SK-N-SH treated with all-trans-retinoic acid at 6 μM for 48 hours (cell line): Measurements from ENCODE around the gene FAM241B.

Experiments
- ATAC-seq: fragments of 200-7000 bp; cut with Tn5 transposase; 3 replicates; pipeline ENCODE4 v1.9.1; 2020; ENCODE audit warnings: mild to moderate bottlenecking, moderate library complexity
- ARNTL ChIP-seq: fragments of 450-650 bp; formaldehyde crosslinking; IDR thresholded peaks from 2 replicates; pipeline ENCODE4 v1.5.0; 2020; ENCODE audit warnings: low read depth, mild to moderate bottlenecking, moderate library complexity, borderline replicate concordance
- BACH2 ChIP-seq: fragments of 250-450 bp; sonication (Bioruptor Pico); IDR thresholded peaks from 2 replicates; pipeline ENCODE4 v1.9.0; 2021; ENCODE audit warnings: mild to moderate bottlenecking, borderline replicate concordance
- CSDC2 ChIP-seq: fragments of 250-450 bp; sonication (Bioruptor Pico); IDR thresholded peaks from 2 replicates; pipeline ENCODE4 v1.5.0; 2020; ENCODE audit warnings: mild to moderate bottlenecking, moderate library complexity
- ESRRG ChIP-seq: fragments of 250-450 bp; sonication (Bioruptor Pico); IDR thresholded peaks from 2 replicates; pipeline ENCODE4 v1.6.1; 2021; ENCODE audit warnings: mild to moderate bottlenecking
- GLIS3 ChIP-seq: fragments of 250-450 bp; sonication (Bioruptor Pico); IDR thresholded peaks from 2 replicates; pipeline ENCODE4 v1.5.0; 2020; ENCODE audit warnings: mild to moderate bottlenecking, moderate library complexity
- ISL1 ChIP-seq: fragments of 250-450 bp; sonication (Bioruptor Pico); IDR thresholded peaks from 2 replicates; pipeline ENCODE4 v2.1.2; 2022; ENCODE audit warnings: mild to moderate bottlenecking, moderate library complexity
- OSR1 ChIP-seq: fragments of 250-450 bp; sonication (Bioruptor Pico); IDR thresholded peaks from 2 replicates; pipeline ENCODE4 v1.8.0; 2022; ENCODE audit warnings: moderate library complexity, mild to moderate bottlenecking, inconsistent platforms
- PPARA ChIP-seq: fragments of 250-450 bp; sonication (Bioruptor Pico); IDR thresholded peaks from 2 replicates; pipeline ENCODE4 v1.5.0; 2020; ENCODE audit warnings: mild to moderate bottlenecking, borderline replicate concordance
- RARB ChIP-seq: fragments of 250-450 bp; sonication (Bioruptor Pico); IDR thresholded peaks from 2 replicates; pipeline ENCODE4 v1.8.0; 2021; ENCODE audit warnings: mild to moderate bottlenecking, moderate library complexity
- SNAI2 ChIP-seq: fragments of 250-450 bp; sonication (Bioruptor Pico); IDR thresholded peaks from 2 replicates; pipeline ENCODE4 v1.5.0; 2020; ENCODE audit warnings: mild to moderate bottlenecking, moderate library complexity
- TCF4 ChIP-seq: fragments of 250-450 bp; sonication (Bioruptor Pico); IDR thresholded peaks from 2 replicates; pipeline ENCODE4 v1.8.0; 2021; ENCODE audit warnings: mild to moderate bottlenecking, moderate library complexity, borderline replicate concordance
- TOX ChIP-seq: fragments of 250-450 bp; sonication (Bioruptor Pico); IDR thresholded peaks from 2 replicates; pipeline ENCODE4 v1.8.0; 2021; ENCODE audit warnings: mild to moderate bottlenecking, moderate library complexity, borderline replicate concordance
- ZC3H10 ChIP-seq: fragments of 250-450 bp; sonication (Bioruptor Pico); IDR thresholded peaks from 2 replicates; pipeline ENCODE4 v1.5.1; 2021; ENCODE audit warnings: mild to moderate bottlenecking, moderate library complexity
- ZFP3 ChIP-seq: fragments of 250-450 bp; sonication (Bioruptor Pico); IDR thresholded peaks from 2 replicates; pipeline ENCODE4 v1.5.0; 2020; ENCODE audit warnings: mild to moderate bottlenecking, moderate library complexity
- ZFP30 ChIP-seq: fragments of 450-650 bp; formaldehyde crosslinking; IDR thresholded peaks from 2 replicates; pipeline ENCODE4 v1.5.0; 2022; ENCODE audit warnings: mild to moderate bottlenecking, moderate library complexity
- ZNF70 ChIP-seq: fragments of 450-650 bp; formaldehyde crosslinking; IDR thresholded peaks from 2 replicates; pipeline ENCODE4 v1.5.0; 2020; ENCODE audit warnings: mild to moderate bottlenecking, moderate library complexity
- ZNF8 ChIP-seq: fragments of 450-650 bp; formaldehyde crosslinking; IDR thresholded peaks from 2 replicates; pipeline ENCODE4 v1.5.0; 2020; ENCODE audit warnings: mild to moderate bottlenecking, moderate library complexity
- TF ChIP-seq, protein P1 (sequence below): fragments of 250-450 bp; sonication (Bioruptor Pico); IDR thresholded peaks from 2 replicates; pipeline ENCODE4 v1.5.0; 2020; ENCODE audit warnings: mild to moderate bottlenecking, moderate library complexity
- TF ChIP-seq, protein P2 (sequence below): fragments of 250-450 bp; sonication (Bioruptor Pico); IDR thresholded peaks from 2 replicates; pipeline ENCODE4 v1.5.1; 2021; ENCODE audit warnings: mild to moderate bottlenecking, moderate library complexity
- TF ChIP-seq, protein P3 (sequence below): fragments of 250-450 bp; sonication (Bioruptor Pico); IDR thresholded peaks from 2 replicates; pipeline ENCODE4 v1.8.0; 2020; ENCODE audit warnings: mild to moderate bottlenecking, moderate library complexity, borderline replicate concordance

Gene FAM241B

DNA sequence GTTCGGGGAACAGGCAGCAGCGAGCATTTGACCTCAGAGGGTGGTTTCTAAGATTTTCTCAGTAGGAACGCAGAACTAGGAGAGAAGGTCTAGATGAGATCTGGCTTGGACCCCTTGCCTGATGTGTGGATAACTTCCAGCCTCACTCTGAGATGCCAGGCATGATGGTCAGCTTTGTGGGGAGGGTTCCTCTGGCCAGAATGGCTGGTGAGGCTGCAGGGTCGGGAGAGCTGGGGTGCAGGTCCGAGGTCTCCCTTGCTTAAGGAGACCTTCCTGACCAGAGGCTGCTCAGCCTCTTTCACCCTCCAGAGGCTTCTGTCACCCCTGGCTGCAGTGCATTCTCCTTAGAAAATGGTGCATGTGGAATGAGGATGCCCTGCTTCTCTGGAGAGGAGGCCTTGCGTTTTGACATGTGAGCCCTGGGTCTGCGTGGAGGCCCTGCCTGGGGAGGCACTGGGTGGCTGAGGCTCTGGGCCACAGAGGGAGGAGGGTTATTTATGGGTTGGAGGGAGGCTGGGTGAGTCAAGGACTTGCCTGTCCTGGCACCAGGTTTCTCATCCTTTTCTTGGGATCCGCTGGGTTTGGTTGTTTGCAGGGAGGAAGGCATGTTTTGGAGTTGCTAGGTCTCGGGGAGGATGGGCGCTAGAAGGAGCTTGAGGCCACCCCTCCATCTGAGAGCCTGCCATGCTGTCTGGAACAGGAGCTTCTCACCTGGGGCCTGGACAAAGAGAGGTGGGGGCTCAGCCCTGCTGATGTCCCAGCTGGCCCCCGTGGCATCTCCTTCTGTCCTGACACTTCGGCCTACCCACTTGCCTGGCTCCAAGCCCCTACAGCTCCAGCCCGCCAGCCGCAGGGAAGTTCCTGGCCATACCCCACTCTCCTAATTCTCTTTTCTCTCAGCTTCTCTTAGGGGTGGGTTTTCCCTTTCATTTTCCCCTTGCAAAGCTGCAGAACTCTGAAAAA is 3.9 kb downstream of the FAM241B start:
- no peak for ATAC-seq

DNA sequence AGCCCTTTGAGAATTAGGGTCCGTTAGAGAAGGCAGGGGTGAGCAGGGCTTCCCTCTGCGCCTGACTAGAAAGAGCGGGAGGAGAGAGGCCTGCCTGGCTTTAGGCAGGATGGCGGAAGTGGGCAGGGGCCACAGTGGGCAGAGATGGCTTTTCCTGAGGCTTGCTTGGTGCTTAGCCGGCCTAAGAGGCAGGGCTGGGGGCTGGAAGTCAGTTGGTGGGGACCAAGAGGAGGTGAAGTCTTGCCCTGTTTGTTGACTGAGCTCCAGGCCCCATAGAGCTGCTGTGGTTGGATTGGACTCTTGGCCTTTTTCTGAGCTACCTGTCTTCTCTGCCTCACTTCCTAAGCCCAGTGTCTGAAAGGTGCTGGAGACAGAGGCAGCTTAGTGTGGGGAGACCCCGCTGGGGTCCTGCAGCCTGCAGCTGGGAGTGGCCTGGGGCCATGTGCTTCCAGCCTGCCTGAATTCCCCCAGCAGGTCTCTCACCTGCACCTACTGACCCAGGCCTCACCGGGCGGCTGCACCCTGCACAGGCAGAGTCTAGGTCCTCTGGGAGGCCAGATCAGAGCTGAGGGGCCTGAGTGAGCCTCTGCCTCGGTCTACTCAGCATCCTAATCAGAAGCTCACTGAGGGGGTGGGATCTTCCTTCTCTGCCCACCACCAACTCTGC is 4.8 kb downstream of the FAM241B start:
- no peak for TF ChIP-seq TOX (CRISPR knock-in tag)
- TF ChIP-seq, protein P1, sequence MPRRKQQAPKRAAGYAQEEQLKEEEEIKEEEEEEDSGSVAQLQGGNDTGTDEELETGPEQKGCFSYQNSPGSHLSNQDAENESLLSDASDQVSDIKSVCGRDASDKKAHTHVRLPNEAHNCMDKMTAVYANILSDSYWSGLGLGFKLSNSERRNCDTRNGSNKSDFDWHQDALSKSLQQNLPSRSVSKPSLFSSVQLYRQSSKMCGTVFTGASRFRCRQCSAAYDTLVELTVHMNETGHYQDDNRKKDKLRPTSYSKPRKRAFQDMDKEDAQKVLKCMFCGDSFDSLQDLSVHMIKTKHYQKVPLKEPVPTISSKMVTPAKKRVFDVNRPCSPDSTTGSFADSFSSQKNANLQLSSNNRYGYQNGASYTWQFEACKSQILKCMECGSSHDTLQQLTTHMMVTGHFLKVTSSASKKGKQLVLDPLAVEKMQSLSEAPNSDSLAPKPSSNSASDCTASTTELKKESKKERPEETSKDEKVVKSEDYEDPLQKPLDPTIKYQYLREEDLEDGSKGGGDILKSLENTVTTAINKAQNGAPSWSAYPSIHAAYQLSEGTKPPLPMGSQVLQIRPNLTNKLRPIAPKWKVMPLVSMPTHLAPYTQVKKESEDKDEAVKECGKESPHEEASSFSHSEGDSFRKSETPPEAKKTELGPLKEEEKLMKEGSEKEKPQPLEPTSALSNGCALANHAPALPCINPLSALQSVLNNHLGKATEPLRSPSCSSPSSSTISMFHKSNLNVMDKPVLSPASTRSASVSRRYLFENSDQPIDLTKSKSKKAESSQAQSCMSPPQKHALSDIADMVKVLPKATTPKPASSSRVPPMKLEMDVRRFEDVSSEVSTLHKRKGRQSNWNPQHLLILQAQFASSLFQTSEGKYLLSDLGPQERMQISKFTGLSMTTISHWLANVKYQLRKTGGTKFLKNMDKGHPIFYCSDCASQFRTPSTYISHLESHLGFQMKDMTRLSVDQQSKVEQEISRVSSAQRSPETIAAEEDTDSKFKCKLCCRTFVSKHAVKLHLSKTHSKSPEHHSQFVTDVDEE, result no peak

More for the DNA sequence above, 3.9 kb downstream of the FAM241B start:
- TF ChIP-seq, protein P2, sequence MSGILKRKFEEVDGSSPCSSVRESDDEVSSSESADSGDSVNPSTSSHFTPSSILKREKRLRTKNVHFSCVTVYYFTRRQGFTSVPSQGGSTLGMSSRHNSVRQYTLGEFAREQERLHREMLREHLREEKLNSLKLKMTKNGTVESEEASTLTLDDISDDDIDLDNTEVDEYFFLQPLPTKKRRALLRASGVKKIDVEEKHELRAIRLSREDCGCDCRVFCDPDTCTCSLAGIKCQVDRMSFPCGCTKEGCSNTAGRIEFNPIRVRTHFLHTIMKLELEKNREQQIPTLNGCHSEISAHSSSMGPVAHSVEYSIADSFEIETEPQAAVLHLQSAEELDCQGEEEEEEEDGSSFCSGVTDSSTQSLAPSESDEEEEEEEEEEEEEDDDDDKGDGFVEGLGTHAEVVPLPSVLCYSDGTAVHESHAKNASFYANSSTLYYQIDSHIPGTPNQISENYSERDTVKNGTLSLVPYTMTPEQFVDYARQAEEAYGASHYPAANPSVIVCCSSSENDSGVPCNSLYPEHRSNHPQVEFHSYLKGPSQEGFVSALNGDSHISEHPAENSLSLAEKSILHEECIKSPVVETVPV (CRISPR knock-in tag), result no peak
- no peak for TF ChIP-seq ZC3H10 (CRISPR knock-in tag)
- no peak for TF ChIP-seq OSR1 (CRISPR knock-in tag)
- TF ChIP-seq CSDC2, result no peak
- TF ChIP-seq TOX (CRISPR knock-in tag), result no peak
- no peak for TF ChIP-seq ZNF70 (CRISPR knock-in tag)
- TF ChIP-seq GLIS3 (CRISPR knock-in tag), result no peak
- no peak for TF ChIP-seq ISL1
- TF ChIP-seq SNAI2 (CRISPR knock-in tag), result no peak
- TF ChIP-seq BACH2 (CRISPR knock-in tag), result no peak
- TF ChIP-seq ARNTL (CRISPR knock-in tag), result no peak
- no peak for TF ChIP-seq ZFP30 (CRISPR knock-in tag)
- TF ChIP-seq RARB, result no peak
- TF ChIP-seq TCF4 (CRISPR knock-in tag), result no peak
- no peak for TF ChIP-seq ZFP3

DNA sequence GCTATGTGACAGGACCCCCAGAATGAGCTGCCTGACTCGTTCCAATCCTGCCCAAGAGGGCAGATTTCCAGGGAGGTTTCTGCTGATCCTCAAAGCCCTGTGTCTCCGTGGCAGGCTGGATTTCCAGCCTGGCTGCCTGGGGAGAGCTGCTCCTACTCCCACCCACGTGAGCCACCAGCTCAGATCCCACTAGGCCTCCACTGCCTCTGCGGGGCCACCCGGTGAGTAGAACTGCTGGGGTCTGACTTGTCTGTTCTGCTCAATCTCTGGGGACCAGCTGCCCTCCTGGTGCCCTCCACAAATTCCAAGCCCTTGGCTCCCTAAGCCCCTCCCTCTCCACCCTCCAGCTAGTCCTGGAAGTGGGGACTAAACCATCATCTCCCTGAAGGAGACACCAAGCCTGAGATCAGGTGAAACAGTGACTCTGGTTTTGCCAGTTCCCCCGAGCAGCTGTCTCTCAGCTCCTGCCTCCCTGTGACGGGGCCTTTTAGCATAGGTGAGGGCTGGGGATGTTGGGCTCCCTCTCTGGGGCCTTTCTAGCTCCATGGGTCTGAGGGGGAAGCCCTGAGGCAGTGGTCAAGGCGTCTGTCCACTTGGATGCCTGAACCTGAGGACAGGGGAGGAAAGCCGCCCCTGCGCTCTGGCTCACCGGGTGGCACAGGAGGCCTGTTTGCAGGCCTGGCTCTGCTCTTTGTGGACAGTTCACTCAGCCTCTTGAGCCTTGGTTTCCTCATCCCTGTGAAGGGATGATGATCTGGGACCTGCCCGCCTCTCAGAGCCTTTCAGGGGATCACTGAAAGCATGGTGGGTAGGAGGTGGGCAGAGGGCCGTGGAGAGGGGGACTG is 5.6 kb downstream of the FAM241B start:
- no peak for ATAC-seq
- no peak for TF ChIP-seq ESRRG (CRISPR knock-in tag)
- TF ChIP-seq, protein P2 (CRISPR knock-in tag), result no peak
- TF ChIP-seq RARB, result no peak
- no peak for TF ChIP-seq CSDC2
- no peak for TF ChIP-seq ZNF70 (CRISPR knock-in tag)

More for the DNA sequence above, 4.8 kb downstream of the FAM241B start:
- no peak for ATAC-seq

DNA sequence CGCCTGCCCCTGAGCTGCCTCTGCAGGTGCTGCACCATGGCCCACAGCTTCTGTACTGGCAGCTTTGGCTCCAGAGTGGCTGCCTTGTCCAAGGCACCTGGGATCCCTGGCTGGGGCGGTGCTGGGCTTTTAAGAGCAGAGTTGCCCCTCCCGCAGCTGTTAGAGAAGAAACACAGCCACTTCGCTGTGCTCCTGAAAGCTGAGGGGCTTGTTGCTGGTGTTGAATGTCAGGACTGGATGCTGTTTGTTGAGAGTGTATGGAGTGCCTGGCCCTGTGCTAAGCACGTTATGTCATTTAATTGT is 6.2 kb downstream of the FAM241B start:
- ATAC-seq, result no peak
- TF ChIP-seq OSR1 (CRISPR knock-in tag) (no peak), PPARA (CRISPR knock-in tag) (no peak), BACH2 (CRISPR knock-in tag) (no peak), ZNF70 (CRISPR knock-in tag) (no peak), SNAI2 (CRISPR knock-in tag) (no peak), ZNF8 (no peak), ZFP3 (no peak), TOX (CRISPR knock-in tag) (no peak), ZFP30 (CRISPR knock-in tag) (no peak), CSDC2 (no peak), ISL1 (no peak), ARNTL (CRISPR knock-in tag) (no peak)
- TF ChIP-seq, protein P3, sequence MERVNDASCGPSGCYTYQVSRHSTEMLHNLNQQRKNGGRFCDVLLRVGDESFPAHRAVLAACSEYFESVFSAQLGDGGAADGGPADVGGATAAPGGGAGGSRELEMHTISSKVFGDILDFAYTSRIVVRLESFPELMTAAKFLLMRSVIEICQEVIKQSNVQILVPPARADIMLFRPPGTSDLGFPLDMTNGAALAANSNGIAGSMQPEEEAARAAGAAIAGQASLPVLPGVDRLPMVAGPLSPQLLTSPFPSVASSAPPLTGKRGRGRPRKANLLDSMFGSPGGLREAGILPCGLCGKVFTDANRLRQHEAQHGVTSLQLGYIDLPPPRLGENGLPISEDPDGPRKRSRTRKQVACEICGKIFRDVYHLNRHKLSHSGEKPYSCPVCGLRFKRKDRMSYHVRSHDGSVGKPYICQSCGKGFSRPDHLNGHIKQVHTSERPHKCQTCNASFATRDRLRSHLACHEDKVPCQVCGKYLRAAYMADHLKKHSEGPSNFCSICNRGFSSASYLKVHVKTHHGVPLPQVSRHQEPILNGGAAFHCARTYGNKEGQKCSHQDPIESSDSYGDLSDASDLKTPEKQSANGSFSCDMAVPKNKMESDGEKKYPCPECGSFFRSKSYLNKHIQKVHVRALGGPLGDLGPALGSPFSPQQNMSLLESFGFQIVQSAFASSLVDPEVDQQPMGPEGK (CRISPR knock-in tag), result no peak
- TF ChIP-seq, protein P2 (CRISPR knock-in tag), result no peak
- TF ChIP-seq, protein P1, result no peak
